GM19468 (cell line): ENCODE results near the gene MAML2.

Source experiments
- ATAC-seq: cut with Tn5 transposase; IDR thresholded peaks from one replicate; pipeline ENCODE4 v1.9.1; 2021; ENCODE audit warnings: mild to moderate bottlenecking, moderate library complexity, moderate number of reproducible peaks; ENCODE audit not compliant: unreplicated experiment; ENCODE audit errors: extremely low read depth

MAML2 gene

DNA sequence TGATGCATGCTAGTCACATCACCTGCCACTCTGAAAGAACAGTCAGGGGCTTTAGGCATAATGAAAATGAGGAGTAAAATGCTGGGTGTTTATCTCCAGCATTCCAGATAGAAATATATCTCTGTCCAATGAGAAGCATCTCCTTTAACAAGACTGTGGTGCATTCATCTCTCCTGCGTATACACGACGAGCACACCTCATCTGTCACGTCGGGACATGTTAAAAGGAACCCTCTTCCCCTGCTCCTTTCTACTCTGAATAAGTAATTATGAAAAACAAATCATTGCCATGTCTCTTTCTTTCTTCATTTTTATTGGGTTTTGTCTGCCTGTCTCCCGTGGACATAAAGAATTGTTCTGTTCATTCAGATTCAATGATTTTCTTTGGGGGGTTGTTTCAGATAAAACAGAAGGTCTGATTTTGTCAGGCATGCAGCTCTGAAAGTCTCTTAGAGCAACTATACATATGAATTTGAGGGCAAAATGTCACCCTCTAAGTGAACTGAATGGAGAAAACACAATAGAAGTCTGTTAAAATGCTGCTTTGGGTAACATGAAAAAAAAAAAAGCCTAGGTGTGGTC lies 195.0 kb downstream of the MAML2 start:
- ATAC-seq: no peak

DNA sequence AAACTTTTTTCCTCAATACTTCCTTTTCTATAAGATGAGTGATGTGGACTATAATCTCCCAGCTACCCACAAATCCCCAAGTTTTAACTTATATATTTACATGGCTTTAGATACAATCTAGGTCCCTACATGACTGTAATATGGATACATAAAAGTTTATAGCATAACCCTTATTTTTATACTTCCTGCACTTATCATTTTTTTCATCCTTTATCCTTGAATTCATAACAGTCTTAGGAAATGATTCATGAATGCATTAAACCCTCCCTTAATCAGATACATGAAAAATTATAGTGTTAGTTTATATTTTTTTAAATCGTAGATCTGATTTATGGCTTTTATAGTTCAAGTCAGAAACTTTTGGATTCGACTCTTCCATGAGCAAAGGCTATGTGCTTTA lies 195.8 kb downstream of the MAML2 start:
- ATAC-seq: no peak

DNA sequence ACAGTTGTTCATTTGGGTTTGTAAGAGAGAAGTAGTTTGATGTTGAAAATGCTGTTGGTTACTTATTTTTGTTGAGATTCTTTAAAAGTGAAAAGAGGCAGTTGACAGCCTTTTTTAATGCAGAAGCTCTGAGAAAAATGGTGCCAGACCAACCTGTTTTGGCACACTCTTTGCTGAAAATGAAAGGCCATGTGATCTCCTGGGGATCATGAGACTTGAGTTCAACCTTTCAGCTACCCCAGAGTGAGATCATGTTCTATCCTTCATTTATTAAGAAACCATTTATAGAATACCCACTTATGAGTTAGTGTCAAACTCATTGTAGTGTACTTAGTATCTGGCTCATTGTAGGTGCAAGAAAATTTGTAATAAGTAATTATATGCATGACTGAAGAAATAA lies 196.2 kb downstream of the MAML2 start:
- no peak for ATAC-seq

DNA sequence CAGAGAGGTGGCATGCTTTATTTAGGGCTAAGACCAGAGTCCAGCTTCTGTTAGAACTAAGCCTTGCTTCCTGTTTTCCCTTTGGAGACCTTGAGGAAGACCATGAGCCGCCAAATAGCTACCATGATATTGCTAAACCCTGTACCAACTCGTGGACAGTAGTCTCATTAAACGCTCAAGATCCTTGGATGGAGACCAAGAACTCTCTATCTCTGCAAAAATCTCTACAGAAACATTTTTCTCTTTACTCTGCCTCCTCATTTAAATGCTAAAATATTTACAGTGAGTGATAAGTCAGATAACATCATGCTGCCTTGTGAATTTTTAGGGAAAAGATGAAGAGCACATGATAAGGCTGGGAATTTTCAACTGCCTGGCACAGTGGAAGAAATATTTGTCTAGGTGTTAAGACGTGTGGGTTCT lies 197.8 kb downstream of the MAML2 start:
- no peak for ATAC-seq

DNA sequence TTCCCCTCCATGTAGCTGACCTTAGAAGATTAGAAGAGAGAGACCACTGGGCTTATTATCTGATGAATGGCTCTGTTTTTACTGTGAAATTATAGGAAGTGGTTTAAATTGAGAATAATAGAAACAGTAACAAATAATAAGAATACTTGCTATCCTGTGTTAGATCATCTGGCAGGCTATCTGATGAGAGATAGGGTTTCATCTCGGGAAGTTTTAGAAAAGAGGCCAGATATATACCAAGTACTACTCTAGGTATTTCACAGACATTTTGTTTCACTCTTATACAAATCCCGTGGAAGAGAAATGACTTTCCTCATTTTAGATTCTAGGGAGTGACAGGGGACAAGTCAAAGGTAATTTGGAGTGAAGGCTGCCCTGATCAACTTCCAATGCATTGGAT lies 198.4 kb downstream of the MAML2 start:
- no peak for ATAC-seq

DNA sequence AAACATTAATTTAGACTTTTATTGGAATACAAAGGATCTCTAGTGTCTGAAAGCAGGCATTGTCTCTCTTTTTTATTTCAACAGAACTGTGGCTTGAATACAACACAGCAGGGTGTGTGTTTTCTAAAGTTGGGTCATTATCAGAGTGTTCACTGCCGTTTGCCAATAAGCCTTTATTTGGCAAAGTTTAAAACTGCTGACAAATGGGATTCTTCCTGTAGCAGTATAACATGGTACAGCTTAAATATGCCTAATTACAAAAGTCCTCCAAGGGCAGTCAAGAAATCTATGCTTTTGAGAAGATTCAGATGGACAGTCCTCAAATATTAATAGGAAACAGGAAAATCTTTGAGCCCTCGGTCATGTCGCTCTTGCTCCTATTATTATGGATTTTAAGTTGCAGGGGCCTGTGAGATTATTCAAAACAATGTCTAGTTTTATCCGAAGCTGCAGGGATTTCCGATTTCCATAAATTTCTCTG lies 199.9 kb downstream of the MAML2 start:
- ATAC-seq: no peak

DNA sequence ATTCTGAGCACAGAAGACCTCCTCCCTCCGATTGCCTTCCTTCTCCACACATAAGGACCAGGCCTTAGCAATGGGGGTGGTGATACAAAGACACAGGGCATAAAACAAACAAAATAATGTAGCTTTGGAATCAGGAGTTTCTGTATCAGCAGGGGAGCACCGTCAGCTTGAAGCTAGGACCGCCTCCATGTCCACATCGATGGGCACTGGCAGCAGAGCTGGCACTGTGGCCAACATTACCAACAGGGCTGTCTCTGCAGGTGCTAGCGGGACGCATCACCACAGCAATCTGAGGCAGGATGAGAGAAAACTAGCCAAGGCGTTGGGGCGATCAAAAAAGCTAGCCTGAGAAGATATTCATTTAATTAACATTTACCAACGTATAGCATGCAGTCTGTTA lies 201.4 kb downstream of the MAML2 start:
- no peak for ATAC-seq

DNA sequence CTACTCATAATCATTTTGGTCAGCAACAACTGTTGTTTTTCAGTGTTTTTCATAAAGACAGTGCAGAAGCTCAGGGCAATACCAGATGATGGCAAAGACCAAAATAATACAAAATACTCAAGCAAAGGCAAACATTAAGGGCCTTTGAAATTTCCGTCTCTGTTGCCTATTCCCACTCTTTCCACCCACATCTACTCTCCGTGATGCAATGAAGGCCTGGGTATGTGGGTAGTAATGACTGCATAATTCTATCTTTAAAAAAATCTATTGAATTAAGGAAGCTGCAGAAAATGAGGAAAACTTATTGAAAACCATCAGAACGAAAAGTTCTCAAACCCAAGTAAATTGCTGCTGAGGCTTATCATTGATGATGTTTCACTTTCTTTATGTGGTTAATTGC lies 203.3 kb downstream of the MAML2 start:
- ATAC-seq: no peak

DNA sequence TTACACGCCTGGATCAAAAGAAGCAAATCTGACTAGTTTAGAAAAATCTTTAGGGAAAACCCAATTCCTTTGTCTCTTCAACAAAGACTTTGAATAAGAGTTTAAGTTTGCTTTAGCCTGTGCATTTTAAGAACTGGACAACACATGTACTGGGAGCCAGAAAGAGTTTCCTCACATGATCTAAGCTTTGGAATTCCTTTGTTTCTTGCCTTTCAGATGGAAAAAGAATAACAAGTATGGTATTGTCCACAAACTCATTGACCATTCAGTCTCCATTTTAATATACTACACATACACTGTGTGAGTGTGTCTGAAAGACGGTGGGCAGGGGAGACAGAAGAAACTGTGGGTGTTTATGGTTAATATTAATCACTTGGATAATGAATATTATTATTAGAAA lies 205.6 kb downstream of the MAML2 start:
- no peak for ATAC-seq

DNA sequence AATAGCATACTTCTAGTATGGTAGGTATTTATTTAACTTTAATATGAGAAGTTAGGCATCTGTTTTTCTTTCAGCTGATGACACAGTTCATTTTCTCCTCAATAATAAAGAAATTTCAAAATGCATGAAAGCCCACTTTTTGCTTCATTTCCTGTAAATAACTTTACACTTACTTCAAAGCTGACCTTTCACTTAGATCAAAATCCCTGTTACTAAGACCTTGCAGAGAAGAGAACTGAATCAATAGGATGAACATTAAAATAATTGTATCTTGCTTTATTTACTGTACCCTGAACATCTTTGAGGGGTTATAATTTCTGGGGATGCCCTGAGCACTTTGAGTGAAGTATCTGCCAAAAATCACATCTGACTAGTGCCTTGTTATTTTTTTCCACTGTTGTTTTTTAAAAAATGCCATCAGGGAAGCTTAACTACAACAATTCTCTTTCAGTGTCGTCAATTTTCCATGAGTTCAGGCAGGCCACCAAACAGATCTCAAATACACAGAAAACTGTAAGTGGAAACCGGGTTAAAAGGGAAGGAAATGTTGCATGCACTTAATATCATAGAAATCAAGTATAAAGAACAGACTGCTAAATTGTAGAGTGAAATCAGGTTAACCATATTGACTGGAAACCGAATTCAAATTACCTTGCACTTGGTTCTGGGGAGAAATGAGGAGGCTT lies 206.2 kb downstream of the MAML2 start:
- no peak for ATAC-seq

DNA sequence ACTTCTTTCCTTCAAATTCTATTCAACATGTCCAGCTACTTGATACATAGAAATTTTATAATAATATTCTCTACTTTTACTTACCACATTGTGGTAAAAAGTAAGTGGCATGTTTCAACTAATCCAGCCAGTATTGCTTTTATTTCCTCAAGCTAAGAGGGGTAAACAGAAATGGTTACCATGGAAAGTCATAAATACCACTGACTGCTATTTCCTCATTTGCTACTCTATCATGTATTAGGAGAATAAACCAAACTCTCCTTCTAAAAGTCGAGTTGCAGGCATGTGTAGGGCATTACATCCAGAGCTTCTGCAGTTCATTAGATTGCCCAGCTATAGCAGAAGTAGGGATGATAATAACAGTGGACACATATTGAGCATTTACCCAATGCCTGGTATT lies 208.4 kb downstream of the MAML2 start:
- no peak for ATAC-seq

DNA sequence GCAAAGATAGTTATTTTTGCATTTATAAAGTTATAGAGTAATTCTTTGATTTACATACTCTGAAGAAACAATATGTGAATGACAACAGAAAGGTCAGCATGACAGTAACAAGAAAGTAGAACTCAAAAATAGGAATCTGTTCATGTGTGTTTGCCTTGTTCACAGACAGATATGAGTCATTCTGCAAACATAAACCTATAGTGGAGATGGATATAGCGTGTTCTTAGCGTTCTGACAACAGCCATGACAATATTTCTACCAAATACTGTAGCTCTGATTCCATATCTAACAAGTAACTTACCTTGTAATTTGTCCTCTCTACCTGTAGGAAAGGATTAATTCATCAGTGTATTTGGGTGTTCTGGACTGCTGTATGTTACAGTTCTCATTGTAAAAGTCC lies 210.6 kb downstream of the MAML2 start:
- no peak for ATAC-seq

DNA sequence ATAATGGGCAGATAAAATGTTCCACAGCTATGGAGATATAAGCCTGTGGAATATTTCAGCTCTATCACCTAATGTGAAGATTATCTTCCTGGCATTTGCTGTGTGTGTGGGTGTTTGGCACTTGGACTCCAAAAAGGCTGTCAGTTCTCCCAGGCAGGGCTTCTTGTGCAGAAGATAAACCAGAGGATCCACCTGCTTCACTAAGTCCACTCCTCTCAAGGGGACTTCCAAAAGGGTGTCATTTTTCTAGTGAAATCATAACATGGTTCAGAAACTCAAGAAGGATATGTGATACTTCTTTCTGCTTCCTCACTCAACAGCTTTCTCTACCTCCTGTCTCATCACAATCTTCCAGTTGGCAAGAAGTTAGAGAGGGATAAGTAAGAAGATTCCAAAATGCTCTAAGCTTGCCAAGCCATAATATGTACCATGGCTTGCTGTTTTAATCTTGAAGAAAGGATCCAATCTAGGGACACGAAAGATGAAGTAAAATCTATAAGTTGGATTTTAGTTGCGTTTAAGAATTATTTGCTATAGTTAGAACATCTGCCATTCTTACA lies 212.9 kb downstream of the MAML2 start:
- ATAC-seq: no peak

DNA sequence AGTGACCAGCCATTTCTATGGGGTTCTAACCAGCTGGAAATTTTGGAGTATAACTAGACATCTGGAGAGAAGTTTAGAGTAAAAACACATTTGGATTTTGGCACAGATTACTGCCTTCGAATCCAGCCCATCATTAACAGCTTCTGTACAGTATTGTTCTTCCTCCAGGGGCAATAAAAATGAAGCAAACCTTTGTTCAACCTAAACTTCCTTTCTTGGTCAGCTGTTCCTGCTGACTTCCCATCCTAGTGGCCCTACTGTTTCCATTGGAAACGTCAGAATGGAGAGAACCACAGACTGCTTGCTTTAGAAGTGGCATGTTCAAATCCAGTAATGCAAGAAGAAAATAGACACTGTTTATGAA lies 215.4 kb downstream of the MAML2 start:
- ATAC-seq: no peak

DNA sequence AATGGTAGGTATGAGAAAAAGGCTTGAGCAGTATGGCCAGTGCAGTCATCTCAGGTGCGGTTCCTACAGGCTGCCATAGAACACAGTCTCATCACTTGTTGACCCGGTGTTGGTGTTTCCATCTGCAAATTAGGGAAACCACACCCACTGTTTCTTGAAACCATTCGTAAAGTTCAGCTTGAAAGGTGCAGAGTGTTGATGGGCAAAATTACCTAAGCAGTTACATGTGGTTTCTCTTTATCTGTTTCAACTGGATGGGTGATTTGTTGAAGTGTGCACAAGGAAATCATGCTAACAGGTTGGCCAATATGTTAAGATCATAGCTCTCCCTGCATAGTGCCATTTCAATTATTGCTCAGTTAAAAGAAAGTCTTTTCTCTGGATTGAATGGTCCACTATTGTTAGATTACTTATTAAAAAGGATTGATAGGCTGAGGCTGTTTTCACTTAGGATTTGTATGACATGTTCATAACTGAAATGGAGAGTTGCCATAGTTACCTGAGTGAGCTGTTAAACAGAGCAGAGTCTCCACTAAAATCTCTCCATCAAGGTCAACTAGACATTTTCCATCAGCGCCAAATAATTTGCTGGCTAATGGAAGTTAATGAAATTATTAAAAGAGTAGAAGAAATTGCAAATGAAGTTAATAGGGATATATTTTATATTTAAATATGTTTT lies 215.9 kb downstream of the MAML2 start:
- ATAC-seq: no peak

DNA sequence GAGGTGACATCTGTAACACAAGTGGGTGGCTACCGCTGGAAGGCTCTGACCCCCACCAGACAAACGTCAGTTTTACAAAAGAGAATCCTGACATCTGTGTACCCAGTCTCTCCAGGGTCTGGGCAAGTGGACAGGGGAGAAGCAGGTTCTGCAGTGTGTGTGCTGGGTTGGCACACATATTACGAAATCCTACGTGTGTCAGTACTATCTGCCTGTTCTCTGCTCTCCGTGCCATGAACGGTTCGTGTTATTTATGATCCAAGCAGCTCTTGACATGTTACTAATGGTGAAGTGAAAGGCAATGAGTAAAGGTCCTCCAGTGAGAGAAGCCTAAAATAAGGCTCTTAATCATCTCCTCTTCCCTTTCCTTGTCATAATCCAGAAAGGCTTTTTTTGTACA lies 217.6 kb downstream of the MAML2 start:
- ATAC-seq: no peak

DNA sequence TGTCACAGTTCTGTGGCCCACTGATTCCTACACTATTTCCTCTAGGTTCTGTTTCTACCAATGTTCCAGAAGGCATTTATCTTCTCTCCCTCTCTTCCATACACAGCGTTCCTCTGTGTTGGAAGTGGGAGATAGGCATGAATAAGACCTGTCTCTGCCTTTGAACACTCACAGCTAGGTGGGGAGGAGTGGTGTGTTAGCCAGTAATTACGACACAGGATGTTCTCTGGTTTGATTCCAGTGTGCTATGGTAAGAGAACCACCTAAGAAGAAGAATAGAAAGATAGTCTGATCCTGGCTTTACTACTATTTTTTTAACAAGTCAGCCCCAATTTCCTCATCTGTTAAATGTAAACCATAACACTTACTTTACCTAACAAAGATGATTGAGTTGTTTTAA lies 218.8 kb downstream of the MAML2 start:
- ATAC-seq: no peak

DNA sequence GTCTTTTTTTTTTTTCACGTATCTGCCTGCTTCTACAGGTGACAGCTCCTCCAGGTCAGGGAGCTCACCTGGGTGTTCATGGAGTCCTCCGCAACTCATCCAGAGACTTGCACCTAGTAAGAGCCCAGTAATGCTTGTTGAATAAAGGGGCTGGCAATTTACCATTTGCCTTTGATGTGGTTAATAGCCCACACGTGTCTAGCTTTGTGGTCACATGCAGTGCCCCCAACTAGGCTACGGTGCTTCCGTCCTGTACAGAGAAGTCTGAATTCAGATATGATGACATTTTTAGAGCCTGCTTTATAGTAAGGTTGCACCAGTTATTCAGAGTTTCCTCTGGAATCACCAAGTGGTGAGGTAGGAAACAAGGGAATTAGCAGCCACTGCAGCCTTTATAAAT lies 219.7 kb downstream of the MAML2 start:
- ATAC-seq: no peak

DNA sequence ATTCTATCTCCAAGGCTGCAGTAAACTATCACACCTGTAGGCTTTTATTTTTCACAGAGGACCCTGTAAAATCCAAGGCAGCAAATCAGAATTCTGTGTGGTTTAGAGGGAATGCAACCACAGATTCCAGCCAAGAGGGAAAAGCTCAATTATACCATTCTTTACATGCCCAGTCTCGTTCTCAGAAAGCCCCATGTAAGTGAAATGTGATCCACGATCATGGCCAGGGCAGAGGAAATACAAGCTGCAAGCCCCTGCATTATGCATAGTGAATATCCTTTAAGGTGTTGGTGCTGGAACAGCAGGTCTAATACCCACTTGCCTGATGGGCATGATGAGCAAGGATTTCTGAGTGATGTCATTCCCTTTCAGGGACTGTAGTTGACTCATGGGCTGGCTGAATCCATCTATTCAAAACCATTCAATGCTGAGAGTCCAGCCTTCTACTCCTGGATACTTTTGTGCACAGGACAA lies 220.4 kb downstream of the MAML2 start:
- ATAC-seq: no peak

DNA sequence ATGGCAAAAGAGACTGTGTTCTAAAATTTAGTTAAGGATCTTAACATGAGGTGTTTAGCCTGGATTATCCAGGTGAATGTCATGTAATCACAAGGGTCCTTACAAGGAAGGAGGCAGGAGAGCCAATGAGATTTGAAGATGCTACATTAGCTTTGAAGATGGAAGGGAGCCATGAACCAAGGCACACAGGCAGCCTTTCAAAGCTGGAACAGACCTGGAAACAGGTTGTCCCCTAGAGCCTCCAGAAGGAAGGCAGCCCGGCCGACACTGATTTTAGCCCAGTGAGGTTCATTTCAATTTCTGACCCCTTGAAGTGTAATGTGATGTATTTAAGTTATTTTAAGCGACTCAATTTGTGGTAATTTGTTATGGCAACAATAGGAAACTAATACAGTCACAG lies 223.8 kb downstream of the MAML2 start:
- no peak for ATAC-seq

DNA sequence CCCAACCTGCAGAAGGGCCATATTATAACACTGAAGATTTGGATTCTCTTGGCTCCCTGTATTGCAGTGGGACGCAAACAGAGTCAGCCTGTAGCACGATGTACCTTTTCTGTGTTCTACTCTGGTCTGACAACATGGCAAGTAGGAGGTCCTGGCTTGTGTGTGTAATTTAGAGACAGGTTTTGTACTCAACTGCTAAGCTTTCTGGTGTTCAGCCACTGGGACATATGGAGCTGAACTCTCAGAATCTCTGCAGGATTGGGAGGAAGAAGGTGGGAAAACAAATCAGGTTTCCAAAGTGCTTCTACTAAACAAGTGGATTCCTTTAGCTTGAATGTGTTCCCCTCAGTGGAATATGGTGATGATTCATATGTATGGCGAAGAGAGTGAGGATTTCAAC lies 226.6 kb downstream of the MAML2 start:
- ATAC-seq: no peak
